ENCODE measurements around the gene INPP5D.
"Not testable (repeated sequence)": the region's sequence is repeated elsewhere in the genome, so short reads cannot be mapped to it uniquely, and the experiment has no call there.

The INPP5D gene

GRCh38 chr2:233093166-233093448 is 33.0 kb downstream of the INPP5D start:
- Mint-ChIP-seq H3K27ac (peak overlapping the region; percentile 93), H3K9me3 (no peaks in the 10 kb centered on the region), H3K4me1 (peaks cover 50 to 93% of the 10 kb centered on the region in 2 donors), H3K36me3 (peaks cover 68 to 82% of the 10 kb centered on the region in 2 donors), H3K4me3 (peak overlapping the region; percentile 31 to 58), H3K27me3 (no peaks in the 10 kb centered on the region)
- DNase-seq (no peak), ATAC-seq (replicated peaks) (no peak)

GRCh38 chr2:233093721-233094120 is 33.6 kb downstream of the INPP5D start:
- Mint-ChIP-seq H3K9me3 (no peaks in the 10 kb centered on the region), H3K36me3 (peaks cover 68 to 82% of the 10 kb centered on the region in 2 donors), H3K27me3 (no peaks in the 10 kb centered on the region), H3K27ac (peak overlapping the region; percentile 93), H3K4me1 (peaks cover 50 to 93% of the 10 kb centered on the region in 2 donors), H3K4me3 (no peak overlapping the region)
- ATAC-seq (replicated peaks), result no peak
- no peak for DNase-seq

GRCh38 chr2:233094614-233095013 is 34.5 kb downstream of the INPP5D start:
- no peak for ATAC-seq (replicated peaks)
- DNase-seq, result no peak
- peaks cover 54 to 93% of the 10 kb centered on the region in 2 donors for H3K4me1 Mint-ChIP-seq
- H3K4me3 Mint-ChIP-seq, result peak overlapping the region; percentile 13 to 37
- no peaks in the 10 kb centered on the region for H3K27me3 Mint-ChIP-seq
- H3K9me3 Mint-ChIP-seq, result no peaks in the 10 kb centered on the region
- peak overlapping the region; percentile 87 for H3K27ac Mint-ChIP-seq
- peaks cover 71 to 84% of the 10 kb centered on the region in 2 donors for H3K36me3 Mint-ChIP-seq

- DNase-seq (no peak), ATAC-seq (replicated peaks) (no peak)
- peaks cover 62 to 94% of the 10 kb centered on the region in 2 donors for H3K4me1 Mint-ChIP-seq
- no peak overlapping the region for H3K4me3 Mint-ChIP-seq
- H3K36me3 Mint-ChIP-seq, result peaks cover 71 to 88% of the 10 kb centered on the region in 2 donors
- peak overlapping the region; percentile 59 for H3K27ac Mint-ChIP-seq
- H3K9me3 Mint-ChIP-seq, result no peaks in the 10 kb centered on the region
- no peaks in the 10 kb centered on the region for H3K27me3 Mint-ChIP-seq
Measured at GRCh38 chr2:233096006-233096405, 35.9 kb downstream of the INPP5D start.

GRCh38 chr2:233098618-233099017 is 38.5 kb downstream of the INPP5D start:
- H3K4me1 Mint-ChIP-seq, result peaks cover 55 to 92% of the 10 kb centered on the region in 2 donors
- no peaks in the 10 kb centered on the region for H3K27me3 Mint-ChIP-seq
- H3K27ac Mint-ChIP-seq, result peak overlapping the region; percentile 99
- no peak for ATAC-seq (replicated peaks)
- no peak for DNase-seq
- H3K9me3 Mint-ChIP-seq, result no peaks in the 10 kb centered on the region
- H3K4me3 Mint-ChIP-seq, result peak overlapping the region in 1 of 2 donors; percentile 36
- H3K36me3 Mint-ChIP-seq, result peaks cover 68 to 84% of the 10 kb centered on the region in 2 donors

GRCh38 chr2:233099820-233100191 is 39.7 kb downstream of the INPP5D start:
- peak overlapping the region; percentile 99 for H3K27ac Mint-ChIP-seq
- ATAC-seq (replicated peaks); H3K27me3 Mint-ChIP-seq; H3K9me3 Mint-ChIP-seq; DNase-seq: not testable (repeated sequence)
- H3K36me3 Mint-ChIP-seq, result peaks cover 70 to 86% of the 10 kb centered on the region in 2 donors
- H3K4me1 Mint-ChIP-seq, result peaks cover 58 to 89% of the 10 kb centered on the region in 2 donors
- H3K4me3 Mint-ChIP-seq, result peak overlapping the region; percentile 33 to 78

- H3K4me1 Mint-ChIP-seq, result peaks cover 60 to 90% of the 10 kb centered on the region in 2 donors
- H3K9me3 Mint-ChIP-seq, result peaks cover 0 to 1% of the 10 kb centered on the region in 2 donors
- peak; percentile 95 for DNase-seq
Measured at GRCh38 chr2:233100192-233100998, 40.3 kb downstream of the INPP5D start.

GRCh38 chr2:233101141-233101540 is 41.0 kb downstream of the INPP5D start:
- peaks cover 0 to 4% of the 10 kb centered on the region in 2 donors for H3K9me3 Mint-ChIP-seq
- peak overlapping the region; percentile 99 for H3K27ac Mint-ChIP-seq
- no peak for DNase-seq
- H3K27me3 Mint-ChIP-seq, result no peaks in the 10 kb centered on the region
- H3K4me3 Mint-ChIP-seq, result peak overlapping the region; percentile 71 to 78
- peaks cover 73 to 90% of the 10 kb centered on the region in 2 donors for H3K36me3 Mint-ChIP-seq
- ATAC-seq (replicated peaks), result no peak
- peaks cover 67 to 93% of the 10 kb centered on the region in 2 donors for H3K4me1 Mint-ChIP-seq

More at GRCh38 chr2:233100192-233100998, 40.3 kb downstream of the INPP5D start:
- Mint-ChIP-seq H3K36me3 (peaks cover 68 to 86% of the 10 kb centered on the region in 2 donors), H3K27ac (peak overlapping the region; percentile 99), H3K4me3 (peak overlapping the region; percentile 71 to 78), H3K27me3 (no peaks in the 10 kb centered on the region)
- peak; percentile 89 to 93 for ATAC-seq (replicated peaks)

GRCh38 chr2:233101816-233102215 is 41.7 kb downstream of the INPP5D start:
- no peak for DNase-seq
- peaks cover 73 to 95% of the 10 kb centered on the region in 2 donors for H3K4me1 Mint-ChIP-seq
- peaks cover 0 to 4% of the 10 kb centered on the region in 2 donors for H3K9me3 Mint-ChIP-seq
- peak overlapping the region in 1 of 2 donors; percentile 50 for H3K4me3 Mint-ChIP-seq
- no peaks in the 10 kb centered on the region for H3K27me3 Mint-ChIP-seq
- H3K36me3 Mint-ChIP-seq, result peaks cover 76 to 94% of the 10 kb centered on the region in 2 donors
- H3K27ac Mint-ChIP-seq, result peak overlapping the region; percentile 89
- no peak for ATAC-seq (replicated peaks)

- peaks cover 0 to 4% of the 10 kb centered on the region in 2 donors for H3K9me3 Mint-ChIP-seq
- H3K36me3 Mint-ChIP-seq, result peaks cover 60 to 82% of the 10 kb centered on the region in 2 donors
- peak overlapping the region; percentile 89 for H3K27ac Mint-ChIP-seq
- DNase-seq (no peak), ATAC-seq (replicated peaks) (no peak)
- H3K4me1 Mint-ChIP-seq, result peaks cover 70 to 90% of the 10 kb centered on the region in 2 donors
- H3K4me3 Mint-ChIP-seq, result peak overlapping the region; percentile 3 to 57
- no peaks in the 10 kb centered on the region for H3K27me3 Mint-ChIP-seq
Measured at GRCh38 chr2:233105156-233105895, 45.2 kb downstream of the INPP5D start.

GRCh38 chr2:233105930-233106329 is 45.8 kb downstream of the INPP5D start:
- DNase-seq, result no peak
- Mint-ChIP-seq H3K27ac (peak overlapping the region; percentile 89), H3K4me1 (peaks cover 65 to 84% of the 10 kb centered on the region in 2 donors), H3K36me3 (peaks cover 55 to 76% of the 10 kb centered on the region in 2 donors), H3K9me3 (peaks cover 0 to 4% of the 10 kb centered on the region in 2 donors), H3K27me3 (no peaks in the 10 kb centered on the region), H3K4me3 (peak overlapping the region; percentile 14 to 57)
- ATAC-seq (replicated peaks), result no peak

GRCh38 chr2:233107011-233107410 is 46.9 kb downstream of the INPP5D start:
- Mint-ChIP-seq H3K4me3 (peak overlapping the region; percentile 81), H3K36me3 (peaks cover 54 to 73% of the 10 kb centered on the region in 2 donors), H3K4me1 (peaks cover 62 to 75% of the 10 kb centered on the region in 2 donors), H3K9me3 (peaks cover 0 to 4% of the 10 kb centered on the region in 2 donors), H3K27ac (peak overlapping the region; percentile 89), H3K27me3 (no peaks in the 10 kb centered on the region)
- ATAC-seq (replicated peaks) (no peak), DNase-seq (no peak)

- peak overlapping the region; percentile 81 for H3K4me3 Mint-ChIP-seq
- H3K27me3 Mint-ChIP-seq, result no peaks in the 10 kb centered on the region
- peak; percentile 34 to 35 for ATAC-seq (replicated peaks)
- H3K9me3 Mint-ChIP-seq, result peaks cover 0 to 4% of the 10 kb centered on the region in 2 donors
- H3K27ac Mint-ChIP-seq, result peak overlapping the region; percentile 89
- DNase-seq, result peak; percentile 55
- H3K36me3 Mint-ChIP-seq, result peaks cover 47 to 67% of the 10 kb centered on the region in 2 donors
- H3K4me1 Mint-ChIP-seq, result peaks cover 63 to 74% of the 10 kb centered on the region in 2 donors
Measured at GRCh38 chr2:233107831-233108300, 47.7 kb downstream of the INPP5D start.
